Fibroblast of peridontal ligament (primary cell): ENCODE results near the gene SHFL.

ENCODE experiments used
- DNase-seq: peaks from one replicate; pipeline ENCODE4 v3.0.0-alpha.2; 2010; ENCODE audit errors: extremely low read depth

The SHFL gene

DNA sequence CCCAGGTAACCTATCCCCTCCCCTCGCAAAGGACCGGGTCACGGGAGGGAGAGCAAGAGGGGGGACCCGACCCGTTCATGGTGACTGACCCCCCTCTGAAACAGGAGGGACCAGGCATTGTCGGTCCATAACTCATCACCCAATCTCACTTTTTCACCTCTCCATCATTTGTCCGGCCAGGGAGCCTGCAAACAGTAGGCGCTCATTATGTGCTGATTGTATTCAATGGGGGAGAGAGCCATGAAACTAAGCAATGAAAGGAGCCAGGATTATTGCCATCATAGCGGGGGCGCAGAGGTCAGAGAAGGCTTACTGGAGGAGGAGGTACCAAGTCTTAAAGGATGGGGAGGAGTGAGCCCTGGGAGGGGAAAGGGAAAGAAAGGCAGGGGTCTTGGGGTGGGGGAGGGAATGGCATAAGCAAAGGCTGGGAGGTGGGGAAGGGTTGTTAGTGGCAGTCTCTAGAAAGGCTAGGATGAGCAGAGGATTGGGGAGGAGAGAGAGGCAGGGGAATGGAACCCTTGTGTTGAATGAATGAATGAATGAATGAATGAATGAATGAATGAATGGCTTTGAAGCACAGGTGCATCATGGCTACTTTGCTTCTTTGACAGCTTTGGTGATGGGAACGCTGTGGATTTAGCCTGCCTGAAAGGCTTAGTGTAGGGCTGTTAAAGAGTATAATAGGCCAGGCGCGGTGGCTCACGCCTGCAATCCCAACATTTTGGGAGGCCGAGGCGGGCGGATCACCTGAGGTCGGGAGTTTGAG lies 1.4 kb downstream of the SHFL start:
- DNase-seq: no peak

DNA sequence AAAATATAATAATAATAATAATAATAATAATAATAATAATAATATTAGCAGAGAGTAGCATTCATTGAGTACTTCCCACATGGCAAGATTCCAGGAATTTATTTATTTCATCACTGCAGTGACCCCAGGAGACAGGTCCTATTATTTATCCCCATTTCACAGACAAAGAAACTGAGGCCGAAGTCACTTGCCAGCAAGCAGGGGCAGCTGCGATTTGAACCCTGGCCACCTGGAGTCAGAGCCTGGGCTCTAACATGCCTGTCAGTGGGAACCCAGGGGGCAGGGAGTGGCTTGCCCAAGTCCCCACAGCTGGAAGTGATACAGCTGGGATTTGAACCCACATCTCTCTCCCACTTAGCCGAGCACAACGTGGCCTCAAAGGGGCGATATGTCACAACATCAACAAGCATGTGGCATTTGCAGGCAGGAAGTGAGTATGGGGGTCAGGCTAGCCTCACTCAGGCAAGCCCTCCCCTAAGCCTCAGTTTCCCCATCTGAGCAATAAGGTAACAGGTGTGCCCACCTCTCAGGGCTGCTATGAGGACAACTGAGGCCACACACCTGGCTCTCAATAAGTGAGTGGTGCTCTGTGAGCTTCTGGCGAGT lies 2.9 kb downstream of the SHFL start:
- DNase-seq: no peak

DNA sequence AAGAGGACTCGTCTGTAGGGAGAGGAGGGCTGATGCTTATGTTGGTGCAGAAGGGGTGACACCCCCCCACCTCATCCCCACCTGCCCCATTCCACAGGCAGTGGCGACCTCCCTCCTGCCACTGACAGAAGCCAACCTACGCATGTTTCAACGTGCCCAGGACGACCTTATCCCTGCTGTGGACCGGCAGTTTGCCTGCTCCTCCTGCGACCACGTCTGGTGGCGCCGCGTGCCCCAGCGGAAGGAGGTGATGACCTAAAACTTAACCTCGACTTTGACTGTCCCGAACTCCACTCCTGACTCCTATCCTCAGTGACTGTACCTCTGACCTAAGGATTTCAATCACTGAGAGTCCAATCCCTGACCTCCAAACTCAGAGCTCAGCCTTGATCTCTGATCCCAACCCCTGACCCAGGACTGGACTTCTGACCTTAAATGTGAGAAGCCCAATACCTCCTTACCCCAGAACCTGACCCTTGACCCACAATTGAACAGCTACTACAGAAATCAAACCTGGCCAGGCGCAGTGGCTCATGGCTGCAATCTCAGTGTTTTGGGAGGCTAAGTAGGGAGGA lies 3.8 kb downstream of the SHFL start:
- no peak for DNase-seq

DNA sequence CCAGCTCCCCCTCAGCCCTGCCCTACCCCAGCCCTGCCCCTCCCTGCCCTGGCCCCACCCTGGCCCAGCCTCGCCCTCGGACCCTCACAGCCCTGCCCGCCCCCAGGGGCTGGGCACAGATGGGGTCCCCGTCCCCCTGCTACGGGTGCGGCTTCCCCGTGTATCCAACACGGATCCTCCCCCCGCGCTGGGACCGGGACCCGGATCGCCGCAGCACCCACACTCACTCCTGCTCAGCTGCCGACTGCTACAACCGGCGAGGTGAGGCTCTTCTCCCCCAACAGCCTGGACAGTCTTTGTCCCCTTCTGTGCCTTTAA lies 5.2 kb downstream of the SHFL start:
- no peak for DNase-seq

DNA sequence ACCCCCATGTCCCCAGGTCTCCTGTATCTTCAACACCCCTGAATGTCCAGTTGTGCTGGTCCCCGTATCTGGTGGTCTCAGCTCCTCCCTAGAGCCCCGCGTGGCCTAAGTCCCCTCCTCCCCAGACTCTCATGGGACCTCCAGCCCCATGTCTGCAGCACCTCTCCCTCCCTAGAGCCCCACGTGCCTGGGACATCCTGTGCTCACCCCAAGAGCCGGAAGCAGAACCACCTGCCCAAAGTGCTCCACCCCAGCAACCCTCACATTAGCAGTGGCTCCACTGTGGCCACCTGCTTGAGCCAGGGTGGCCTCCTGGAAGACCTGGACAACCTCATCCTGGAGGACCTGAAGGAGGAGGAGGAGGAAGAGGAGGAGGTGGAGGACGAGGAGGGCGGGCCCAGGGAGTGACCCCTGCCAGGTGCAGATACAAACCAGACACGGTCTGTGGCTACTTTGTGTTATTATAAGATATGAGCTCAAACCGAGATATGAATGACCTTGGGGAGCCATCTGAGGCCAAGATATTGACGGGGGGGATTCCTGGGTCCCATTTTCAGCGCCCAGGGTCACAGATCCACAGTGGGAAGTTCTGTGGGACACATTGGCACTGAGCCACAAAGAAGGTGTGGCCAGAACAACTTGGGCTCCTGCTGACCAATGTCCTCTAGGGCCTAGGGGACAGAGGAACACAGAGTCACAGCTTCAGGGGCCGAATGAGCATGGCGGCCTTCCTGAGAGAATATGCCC lies 6.0 kb downstream of the SHFL start:
- no peak for DNase-seq

DNA sequence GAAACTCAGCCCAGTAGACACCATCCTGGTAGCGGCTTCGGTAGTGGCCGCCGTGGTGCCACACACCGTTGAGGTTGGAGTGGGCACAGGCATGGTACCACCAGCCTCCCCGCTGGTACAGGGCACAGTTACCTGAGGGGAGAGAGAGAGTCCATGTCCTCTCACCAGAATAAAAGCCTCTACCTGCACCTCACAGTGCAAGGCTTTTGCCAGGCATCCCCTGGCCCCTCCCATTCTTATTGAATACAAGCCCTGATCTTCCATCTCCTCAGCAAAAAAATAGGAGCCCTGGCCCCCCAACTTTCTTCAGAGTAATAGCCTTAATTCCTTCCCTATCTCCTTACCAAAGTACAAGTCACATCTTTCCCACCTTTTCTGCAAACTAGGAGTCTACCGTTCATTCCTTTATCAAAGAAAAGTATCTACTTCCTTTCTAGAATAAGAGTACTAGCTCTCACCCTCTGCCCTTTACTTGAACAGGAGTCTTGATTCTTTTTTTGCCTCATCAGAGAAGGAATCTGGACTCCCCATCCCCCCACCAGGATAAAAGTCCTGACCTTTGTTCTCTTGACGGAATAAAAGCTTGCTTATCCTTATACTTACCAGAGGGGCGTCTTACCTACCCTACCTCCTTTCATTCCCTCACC lies 6.7 kb downstream of the SHFL start:
- no peak for DNase-seq

DNA sequence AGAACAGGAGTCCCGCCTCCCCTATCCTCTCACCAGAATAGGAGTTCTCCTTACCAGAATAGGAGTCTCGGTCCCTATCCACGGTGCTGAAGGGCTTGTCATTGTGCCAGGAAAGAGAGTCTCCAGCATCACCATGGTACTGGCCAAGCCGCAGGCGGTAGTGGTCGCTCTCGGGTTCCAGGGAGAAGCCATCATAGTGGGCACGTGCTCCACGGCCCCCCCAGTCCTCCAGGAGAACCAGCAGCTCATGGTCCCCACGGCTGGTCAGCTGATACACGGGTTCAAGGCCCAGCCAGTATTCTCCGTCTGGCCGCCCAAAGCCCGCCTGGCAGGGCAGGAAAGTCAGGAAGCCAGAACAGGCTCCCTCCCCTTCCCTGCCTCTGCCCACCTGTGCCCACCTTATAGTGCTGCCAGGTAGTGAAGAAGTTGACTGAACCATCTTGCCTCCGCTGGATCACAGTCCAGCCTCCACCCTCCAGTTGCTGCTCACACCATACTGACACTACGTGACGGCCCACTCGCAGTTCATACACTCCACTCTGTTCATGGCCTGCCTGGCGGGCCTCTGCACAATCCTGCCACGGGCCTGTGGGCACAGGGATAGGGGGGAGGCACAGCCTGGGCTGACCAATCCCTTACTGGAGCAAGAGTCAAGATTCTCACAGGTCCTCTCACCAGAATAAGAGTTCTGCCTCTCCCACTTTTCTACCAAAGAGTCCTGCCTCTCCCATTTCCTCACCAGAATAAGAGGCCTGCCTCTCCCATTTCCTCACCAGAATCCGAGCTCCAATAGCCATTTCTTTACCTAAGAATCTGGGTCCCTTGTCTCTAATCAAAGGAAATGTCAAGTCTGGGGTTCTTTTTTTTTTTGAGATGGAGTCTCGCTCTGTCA lies 7.4 kb downstream of the SHFL start:
- no peak for DNase-seq

DNA sequence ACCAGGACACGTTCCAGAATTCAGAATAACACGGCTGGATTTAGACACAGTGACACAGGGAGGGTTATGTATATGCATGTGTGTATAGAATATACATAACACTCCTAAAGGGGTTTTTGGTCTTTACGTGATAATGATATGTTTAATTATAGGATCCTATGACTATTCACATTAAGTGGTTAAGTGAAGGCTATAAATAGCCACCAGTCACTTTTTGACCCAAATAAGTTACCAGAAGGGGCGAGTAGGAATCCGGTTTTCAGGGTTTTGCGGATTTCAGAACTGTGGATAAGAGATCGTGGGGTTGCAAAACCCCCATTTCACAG lies 9.5 kb downstream of the SHFL start:
- DNase-seq: no peak

DNA sequence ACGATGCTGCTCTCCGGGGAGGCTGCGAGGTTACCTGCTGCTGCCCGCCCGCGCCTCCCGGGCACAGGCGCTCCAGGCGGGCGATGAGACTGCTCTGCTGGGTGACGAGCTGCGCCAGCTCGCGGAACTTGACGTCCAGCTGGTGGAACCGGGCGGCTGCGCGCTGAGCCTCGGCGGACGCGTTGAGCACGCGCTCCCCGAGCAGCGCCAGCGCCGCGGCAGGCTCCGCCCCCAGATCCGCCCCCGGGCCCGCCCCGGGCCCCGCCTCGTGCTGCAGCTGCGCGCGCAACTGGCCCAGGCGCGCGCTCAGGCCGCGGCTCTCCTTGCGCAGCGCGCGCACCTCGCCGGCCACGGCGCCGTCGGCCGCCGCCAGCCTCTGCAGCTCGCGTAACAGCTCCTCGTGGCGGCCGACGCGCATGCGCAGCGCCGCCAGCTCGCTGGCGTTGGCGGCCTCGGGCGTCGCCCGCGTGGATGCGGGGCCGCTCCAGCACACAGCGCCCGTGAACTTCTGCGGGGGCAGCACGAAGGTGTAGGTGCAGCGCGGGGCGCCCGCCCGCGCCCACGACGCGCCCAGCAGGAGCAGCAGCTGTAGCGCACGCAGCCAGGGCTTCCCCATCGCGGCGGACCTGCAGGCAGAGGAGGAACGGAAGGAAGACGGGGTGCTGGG lies 10.0 kb downstream of the SHFL start:
- DNase-seq: peak; percentile 84

DNA sequence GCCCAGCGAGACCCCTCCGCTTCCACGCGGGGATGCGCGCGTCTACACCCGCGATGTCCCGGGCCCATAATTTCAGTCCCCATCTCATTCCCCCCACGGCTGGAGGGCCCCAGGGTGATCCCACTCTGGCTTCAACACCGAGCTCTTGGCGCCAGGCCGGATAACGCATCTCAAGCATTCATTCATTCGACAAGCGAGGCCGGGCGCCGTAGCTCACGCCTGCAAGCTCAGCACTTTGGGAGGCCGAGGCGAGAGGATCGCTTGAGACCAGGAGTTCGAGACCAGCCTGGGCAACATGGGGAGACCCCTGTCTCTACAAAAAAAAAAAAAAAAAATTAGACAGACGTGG lies 10.5 kb downstream of the SHFL start:
- no peak for DNase-seq

DNA sequence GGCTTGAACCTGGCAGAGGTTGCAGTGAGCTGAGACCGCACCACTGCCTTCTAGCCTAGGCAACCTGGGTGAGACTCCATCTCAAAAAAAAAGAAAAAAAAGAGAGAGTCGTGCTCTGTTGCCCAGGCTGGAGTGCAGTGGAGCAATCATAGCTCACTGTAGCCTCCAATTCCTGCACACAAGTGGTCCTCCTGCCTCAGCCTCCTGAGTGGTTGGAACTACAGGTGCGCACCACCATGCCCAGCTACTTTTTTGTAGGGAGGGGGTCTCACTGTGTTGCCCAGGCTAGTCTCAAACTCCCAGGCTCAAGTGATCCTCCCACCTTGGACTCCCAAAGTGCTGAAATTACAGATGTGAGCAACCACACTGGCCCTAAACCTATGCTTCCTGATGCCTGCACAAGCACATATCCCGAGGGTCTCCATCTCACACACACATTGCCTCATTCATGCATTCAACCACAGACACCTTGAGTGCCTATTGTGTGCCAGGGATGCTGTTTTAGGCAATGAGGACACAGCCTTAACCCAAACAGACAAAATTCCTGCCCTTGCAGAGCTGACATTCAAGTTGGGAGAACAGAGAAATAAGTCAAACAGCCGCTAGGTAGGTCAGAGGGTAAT lies 14.2 kb downstream of the SHFL start:
- no peak for DNase-seq

DNA sequence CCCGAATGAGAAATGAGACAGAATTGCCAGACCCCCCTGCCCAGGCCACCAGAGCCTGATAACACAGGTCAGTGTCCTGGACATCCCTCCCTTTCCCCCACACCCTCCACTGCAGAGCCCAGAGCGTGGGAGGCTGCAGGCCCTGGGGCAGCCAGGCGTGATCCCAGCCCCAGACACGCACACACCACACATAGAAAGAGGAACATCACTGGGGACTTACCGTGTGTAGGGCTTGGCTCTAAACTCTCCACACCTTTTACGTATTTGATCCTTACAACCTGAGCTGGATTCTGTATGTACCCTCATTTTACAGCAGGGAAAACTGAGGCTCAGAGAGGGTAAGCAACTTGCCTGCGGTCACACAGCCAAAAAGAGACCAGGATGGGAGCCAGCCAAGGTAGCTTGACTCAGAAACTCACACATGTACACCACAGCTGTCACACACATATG lies 16.7 kb downstream of the SHFL start:
- DNase-seq: no peak

DNA sequence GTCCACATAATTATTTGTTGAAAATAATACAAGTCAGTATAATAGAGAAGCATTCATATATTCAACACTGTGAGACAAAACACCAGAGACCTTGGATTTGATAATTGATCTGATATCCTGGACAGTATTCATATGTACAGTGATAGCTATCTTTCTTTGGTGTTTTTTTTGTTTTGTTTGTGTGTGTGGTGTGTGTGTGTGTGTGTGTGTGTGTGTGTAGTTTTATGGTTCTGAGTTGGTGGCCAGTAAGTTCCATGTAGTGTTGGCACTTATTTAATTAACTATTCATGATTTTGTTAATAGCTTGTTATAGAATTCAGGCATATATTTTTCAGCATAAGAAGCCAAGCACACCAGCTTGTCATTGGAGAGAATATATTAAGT lies 18.0 kb downstream of the SHFL start:
- no peak for DNase-seq

DNA sequence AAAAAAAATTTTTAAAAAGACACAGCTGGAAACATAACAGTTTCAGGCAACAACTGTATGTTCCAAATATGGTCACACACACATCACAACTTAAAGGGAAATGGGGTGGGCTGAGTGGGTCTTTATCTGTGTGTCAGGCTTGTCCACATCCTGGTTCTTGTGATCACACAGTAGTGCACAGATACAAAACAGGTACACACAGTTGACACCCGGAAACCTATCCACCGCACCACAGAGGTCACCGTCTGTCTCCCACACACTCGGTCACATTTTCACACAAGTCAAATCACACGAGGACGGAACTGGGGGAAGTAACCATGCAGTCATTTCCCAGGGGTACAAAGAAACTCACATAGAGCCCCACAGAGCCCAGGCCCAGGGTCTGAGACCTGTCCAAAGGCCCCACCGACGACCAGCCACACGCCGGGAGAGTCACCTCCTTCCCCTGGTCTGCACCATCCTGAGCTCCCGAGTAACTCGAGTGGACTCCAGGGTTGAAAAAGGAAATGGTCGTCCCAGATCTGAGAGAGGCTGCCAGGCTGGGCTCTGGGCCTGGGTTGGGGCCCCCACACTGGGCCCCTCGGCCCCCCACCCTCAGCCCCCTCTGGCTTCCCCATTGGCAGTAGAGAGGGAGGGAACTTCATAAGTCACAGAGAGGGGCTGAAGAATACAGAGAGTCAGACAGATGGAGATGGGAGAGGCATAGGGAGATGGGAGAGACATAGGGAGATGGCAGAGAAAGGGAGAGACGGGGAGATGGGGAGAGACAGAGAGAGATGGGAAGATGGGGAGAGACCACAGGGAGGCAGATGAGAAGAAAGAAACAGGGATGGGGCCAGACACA lies 18.8 kb downstream of the SHFL start:
- no peak for DNase-seq

DNA sequence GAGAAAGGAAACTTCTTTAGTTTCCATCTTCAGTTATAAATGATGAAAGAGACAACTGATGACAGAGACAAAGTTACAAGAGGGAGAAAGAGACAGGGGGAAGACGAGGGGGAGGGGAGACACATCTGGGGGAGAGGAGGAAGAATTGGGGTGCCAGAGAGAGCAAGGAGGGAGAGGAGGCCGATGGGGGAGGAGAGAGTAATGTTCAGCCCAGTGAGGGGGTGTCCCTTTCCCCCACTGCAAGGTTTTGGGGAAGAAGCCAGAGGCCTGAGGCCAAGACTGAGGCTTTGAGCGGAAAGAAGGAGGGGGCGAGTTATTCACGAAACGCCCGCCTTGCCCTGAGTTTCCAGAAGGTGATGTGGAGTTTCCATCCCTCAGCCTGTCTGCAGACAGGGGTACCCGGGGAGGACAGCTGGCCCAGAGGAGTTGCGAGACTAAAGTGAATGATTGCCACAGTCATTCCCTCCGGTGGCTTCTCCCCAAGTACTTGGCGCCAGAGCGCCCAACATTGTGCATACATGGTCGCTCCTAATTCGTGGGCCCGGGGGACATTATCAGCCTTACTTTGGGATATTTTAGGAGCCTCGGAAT lies 19.5 kb downstream of the SHFL start:
- DNase-seq: no peak

DNA sequence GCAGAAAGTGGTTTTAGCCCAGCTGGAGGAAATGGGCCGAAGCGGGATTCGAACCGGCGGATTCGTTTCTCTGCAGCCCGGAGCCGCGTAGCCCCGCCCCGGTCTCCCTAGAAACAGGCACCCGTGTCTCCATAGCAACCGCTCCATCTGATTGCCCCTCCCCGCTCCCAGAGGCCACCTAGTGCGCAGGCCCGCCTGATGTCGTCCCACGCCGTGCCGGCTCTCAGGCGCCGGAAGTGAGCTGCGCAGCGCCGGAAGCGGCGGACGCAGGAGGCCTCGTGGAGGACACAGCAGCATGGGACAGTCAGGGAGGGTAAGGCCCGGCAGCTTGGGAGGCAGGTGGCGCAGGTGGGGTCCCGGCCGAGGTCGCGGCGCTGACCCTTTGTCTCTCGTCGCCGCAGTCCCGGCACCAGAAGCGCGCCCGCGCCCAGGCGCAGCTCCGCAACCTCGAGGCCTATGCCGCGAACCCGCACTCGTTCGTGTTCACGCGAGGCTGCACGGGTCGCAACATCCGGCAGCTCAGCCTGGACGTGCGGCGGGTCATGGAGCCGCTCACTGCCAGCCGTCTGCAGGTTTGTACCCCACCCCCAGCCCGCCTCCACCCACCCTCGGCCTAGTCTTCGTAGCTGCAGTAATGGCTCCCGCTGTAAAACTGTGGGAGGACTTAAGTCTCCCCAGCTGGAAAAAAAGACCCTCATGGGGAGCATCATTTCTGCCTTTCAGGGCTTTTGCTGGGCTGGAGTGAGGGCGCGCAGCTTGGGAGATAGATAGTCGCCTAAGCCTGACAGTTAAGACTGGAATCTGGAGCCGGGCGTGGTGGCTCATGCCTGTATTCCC lies 20.2 kb downstream of the SHFL start, which contains the start of gene PPAN:
Gene PPAN (plus strand): TSS at position 263 of the 837 bp plus-strand sequence. CDS start 33 bp downstream, at position 296.
- peak; percentile 97 for DNase-seq

DNA sequence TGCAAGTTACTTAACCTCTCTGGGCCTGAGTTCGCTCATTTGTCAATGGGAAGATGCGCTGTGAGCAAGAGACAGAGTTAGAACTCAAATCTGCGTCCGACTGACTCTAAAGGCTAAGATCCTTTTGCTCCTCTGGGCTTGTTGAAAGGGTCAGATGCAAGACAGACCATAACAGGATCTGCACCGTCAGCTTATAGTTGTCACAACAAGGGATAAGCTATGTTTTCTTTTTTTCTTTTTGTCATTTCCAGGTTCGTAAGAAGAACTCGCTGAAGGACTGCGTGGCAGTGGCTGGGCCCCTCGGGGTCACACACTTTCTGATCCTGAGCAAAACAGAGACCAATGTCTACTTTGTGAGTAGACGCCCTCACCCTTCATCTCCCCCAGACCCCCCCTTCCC lies 21.1 kb downstream of the SHFL start:
- DNase-seq: no peak

DNA sequence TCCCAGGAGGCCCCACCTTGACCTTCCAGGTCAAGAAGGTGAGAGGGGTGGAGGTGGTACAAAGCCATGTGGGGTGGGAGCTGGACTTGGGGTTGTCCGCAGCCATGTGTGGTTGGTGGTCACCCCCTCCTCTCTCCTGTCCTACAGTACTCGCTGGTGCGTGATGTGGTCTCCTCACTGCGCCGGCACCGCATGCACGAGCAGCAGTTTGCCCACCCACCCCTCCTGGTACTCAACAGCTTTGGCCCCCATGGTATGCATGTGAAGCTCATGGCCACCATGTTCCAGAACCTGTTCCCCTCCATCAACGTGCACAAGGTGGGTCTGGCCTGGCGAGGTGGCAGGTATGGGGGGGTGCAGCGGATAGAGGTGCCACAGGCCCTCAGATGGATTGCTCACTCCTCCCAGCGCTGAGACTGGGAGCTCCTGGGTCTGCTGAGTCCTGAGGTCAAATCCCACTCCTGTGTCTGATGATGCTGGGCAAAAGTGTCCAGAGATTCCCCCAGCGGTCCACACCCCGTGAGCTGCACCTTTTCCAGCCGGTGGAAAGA lies 21.8 kb downstream of the SHFL start:
- DNase-seq: no peak
